HEK293 (cell line): ENCODE measurements around the gene COL1A2.

Experiments used
- CTCF ChIA-PET: fragments of 350-600 bp; formaldehyde crosslinking; extraction: SDS; loops from one replicate; lab custom pipeline; 2021; ENCODE audit warnings: antibody characterized with exemption; lab: Yijun Ruan, JAX
- POLR2A ChIA-PET: fragments of 300-600 bp; formaldehyde crosslinking; extraction: SDS; loops from one replicate; lab custom pipeline; 2020; ENCODE audit warnings: antibody characterized with exemption, inconsistent platforms; lab: Yijun Ruan, JAX
- H3K27ac ChIP-seq: fragments of 200-500 bp; sonication (Bioruptor generic); 2 replicates; pipeline ENCODE4 v1.5.1; 2014; ENCODE audit warnings: low read depth, low read length, control low read depth, inconsistent platforms; ENCODE audit errors: extremely low read depth
- H3K36me3 ChIP-seq, 2 experiments: fragments of 200-500 bp in 1 of 2; sonication (Bioruptor generic) in 1 of 2; 1 replicate in 1 of 2; 2 replicates in 1 of 2; pipeline ENCODE4 v1.5.1; 2014 to 2017; ENCODE audit warnings: inconsistent platforms in 2 of 2, low read length in 2 of 2; ENCODE audit not compliant: control insufficient read depth in 2 of 2, insufficient read depth in 1 of 2
- H3K4me1 ChIP-seq: fragments of 200-500 bp; sonication (Bioruptor generic); 2 replicates; pipeline ENCODE4 v1.5.1; 2014; ENCODE audit warnings: mild to moderate bottlenecking, low read length, inconsistent platforms; ENCODE audit not compliant: control insufficient read depth, insufficient read depth
- H3K4me3 ChIP-seq: 2 replicates; pipeline ENCODE4 v1.5.1; 2011; ENCODE audit warnings: low read depth, mild to moderate bottlenecking, control low read depth, low read length, moderate library complexity
- H3K9me3 ChIP-seq: fragments of 200-500 bp; sonication (Bioruptor generic); 2 replicates; pipeline ENCODE4 v1.5.1; 2014; ENCODE audit warnings: low read depth, low read length, inconsistent platforms; ENCODE audit not compliant: control insufficient read depth, insufficient read depth
- KLF7 ChIP-seq: fragments of 450-650 bp; formaldehyde crosslinking; IDR thresholded peaks from 2 replicates; pipeline ENCODE4 v1.5.1; 2016; ENCODE audit warnings: missing biosample characterization, missing genetic modification characterization, borderline replicate concordance
- OSR2 ChIP-seq: fragments of 450-650 bp; formaldehyde crosslinking; IDR thresholded peaks from 2 replicates; pipeline ENCODE4 v1.5.1; 2016; ENCODE audit warnings: missing biosample characterization, missing genetic modification characterization
- ZBTB48 ChIP-seq: fragments of 450-650 bp; formaldehyde crosslinking; IDR thresholded peaks from 2 replicates; pipeline ENCODE4 v1.5.1; 2016; ENCODE audit warnings: missing biosample characterization, missing genetic modification characterization
- ZNF16 ChIP-seq: fragments of 450-650 bp; formaldehyde crosslinking; IDR thresholded peaks from 2 replicates; pipeline ENCODE4 v1.5.1; 2016; ENCODE audit warnings: low read depth, missing biosample characterization, missing genetic modification characterization
- ZNF214 ChIP-seq: fragments of 450-650 bp; formaldehyde crosslinking; IDR thresholded peaks from 2 replicates; pipeline ENCODE4 v1.5.1; 2017; ENCODE audit warnings: missing biosample characterization, mild to moderate bottlenecking, missing genetic modification characterization, borderline replicate concordance
- ZNF223 ChIP-seq: fragments of 450-650 bp; formaldehyde crosslinking; IDR thresholded peaks from 2 replicates; pipeline ENCODE4 v1.5.1; 2016; ENCODE audit warnings: missing biosample characterization, missing genetic modification characterization
- ZNF292 ChIP-seq: fragments of 450-650 bp; formaldehyde crosslinking; IDR thresholded peaks from 2 replicates; pipeline ENCODE4 v1.5.1; 2016; ENCODE audit warnings: low read depth, missing biosample characterization, missing genetic modification characterization, borderline replicate concordance
- ZNF48 ChIP-seq: fragments of 450-650 bp; formaldehyde crosslinking; IDR thresholded peaks from 2 replicates; pipeline ENCODE4 v1.5.1; 2016; ENCODE audit warnings: missing biosample characterization, missing genetic modification characterization
- ZNF529 ChIP-seq: fragments of 450-650 bp; formaldehyde crosslinking; IDR thresholded peaks from 2 replicates; pipeline ENCODE4 v1.5.1; 2017; ENCODE audit warnings: missing genetic modification characterization, missing biosample characterization; ENCODE audit not compliant: insufficient replicate concordance
- ZNF530 ChIP-seq: fragments of 450-650 bp; formaldehyde crosslinking; IDR thresholded peaks from 2 replicates; pipeline ENCODE4 v1.5.1; 2016; ENCODE audit warnings: low read depth, missing biosample characterization, missing genetic modification characterization
- ZNF837 ChIP-seq: fragments of 450-650 bp; formaldehyde crosslinking; IDR thresholded peaks from 2 replicates; pipeline ENCODE4 v1.5.1; 2016; ENCODE audit warnings: missing biosample characterization, missing genetic modification characterization
- ZXDB ChIP-seq: fragments of 450-650 bp; formaldehyde crosslinking; IDR thresholded peaks from 2 replicates; pipeline ENCODE4 v1.5.1; 2016; ENCODE audit warnings: missing biosample characterization, missing genetic modification characterization
- TF ChIP-seq, protein P1 (sequence below): fragments of 450-650 bp; formaldehyde crosslinking; IDR thresholded peaks from 2 replicates; pipeline ENCODE4 v1.5.1; 2016; ENCODE audit warnings: missing biosample characterization, missing genetic modification characterization
- TF ChIP-seq, protein P2 (sequence below): fragments of 450-650 bp; formaldehyde crosslinking; IDR thresholded peaks from 2 replicates; pipeline ENCODE4 v1.5.1; 2016; ENCODE audit warnings: missing biosample characterization, missing genetic modification characterization
- TF ChIP-seq, protein P3 (sequence below): fragments of 450-650 bp; formaldehyde crosslinking; IDR thresholded peaks from 2 replicates; pipeline ENCODE4 v1.5.1; 2017; ENCODE audit warnings: missing biosample characterization, missing genetic modification characterization
- TF ChIP-seq, protein P4 (sequence below): fragments of 450-650 bp; formaldehyde crosslinking; IDR thresholded peaks from 2 replicates; pipeline ENCODE4 v1.5.1; 2016; ENCODE audit warnings: missing biosample characterization, missing genetic modification characterization, low read depth
- TF ChIP-seq, protein P5 (sequence below): fragments of 450-650 bp; formaldehyde crosslinking; IDR thresholded peaks from 2 replicates; pipeline ENCODE4 v1.5.1; 2017; ENCODE audit warnings: missing biosample characterization, missing genetic modification characterization

The COL1A2 gene

DNA sequence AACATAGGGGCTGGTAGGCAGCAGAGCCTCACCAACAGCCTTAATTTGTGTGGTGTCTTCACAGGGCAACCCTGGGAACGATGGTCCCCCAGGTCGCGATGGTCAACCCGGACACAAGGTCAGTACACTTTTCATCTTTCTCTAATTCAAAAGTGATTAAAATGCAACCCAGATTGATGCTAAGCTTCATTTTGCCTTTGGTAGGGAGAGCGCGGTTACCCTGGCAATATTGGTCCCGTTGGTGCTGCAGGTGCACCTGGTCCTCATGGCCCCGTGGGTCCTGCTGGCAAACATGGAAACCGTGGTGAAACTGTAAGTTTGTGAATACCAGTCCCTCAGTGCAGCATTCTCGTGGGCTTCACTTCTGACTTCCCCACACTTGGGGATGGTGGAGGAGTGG is 30.9 kb downstream of the COL1A2 start:
- H3K4me1 ChIP-seq = no peaks in the 10 kb centered on the region
- no peak overlapping the region for H3K4me3 ChIP-seq
- no peak overlapping the region for H3K27ac ChIP-seq
- no peaks in the 10 kb centered on the region for H3K36me3 ChIP-seq
- ChIA-PET CTCF (interaction anchor here (0.5 to 1.5 kb wide), 3 partner anchors 10 to 13 kb away, joined by 3 to 8 read pairs (median 4); no protein-coding TSS in a partner anchor), POLR2A (no interaction called here)
- H3K9me3 ChIP-seq = no peaks in the 10 kb centered on the region
- no peak for TF ChIP-seq ZXDB (tag by site-specific recombination)
- TF ChIP-seq ZNF530 (tag by site-specific recombination) = no peak
- TF ChIP-seq, protein P1, sequence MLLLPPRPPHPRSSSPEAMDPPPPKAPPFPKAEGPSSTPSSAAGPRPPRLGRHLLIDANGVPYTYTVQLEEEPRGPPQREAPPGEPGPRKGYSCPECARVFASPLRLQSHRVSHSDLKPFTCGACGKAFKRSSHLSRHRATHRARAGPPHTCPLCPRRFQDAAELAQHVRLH = no peak
- TF ChIP-seq, all 188 proteins: peak for 0

DNA sequence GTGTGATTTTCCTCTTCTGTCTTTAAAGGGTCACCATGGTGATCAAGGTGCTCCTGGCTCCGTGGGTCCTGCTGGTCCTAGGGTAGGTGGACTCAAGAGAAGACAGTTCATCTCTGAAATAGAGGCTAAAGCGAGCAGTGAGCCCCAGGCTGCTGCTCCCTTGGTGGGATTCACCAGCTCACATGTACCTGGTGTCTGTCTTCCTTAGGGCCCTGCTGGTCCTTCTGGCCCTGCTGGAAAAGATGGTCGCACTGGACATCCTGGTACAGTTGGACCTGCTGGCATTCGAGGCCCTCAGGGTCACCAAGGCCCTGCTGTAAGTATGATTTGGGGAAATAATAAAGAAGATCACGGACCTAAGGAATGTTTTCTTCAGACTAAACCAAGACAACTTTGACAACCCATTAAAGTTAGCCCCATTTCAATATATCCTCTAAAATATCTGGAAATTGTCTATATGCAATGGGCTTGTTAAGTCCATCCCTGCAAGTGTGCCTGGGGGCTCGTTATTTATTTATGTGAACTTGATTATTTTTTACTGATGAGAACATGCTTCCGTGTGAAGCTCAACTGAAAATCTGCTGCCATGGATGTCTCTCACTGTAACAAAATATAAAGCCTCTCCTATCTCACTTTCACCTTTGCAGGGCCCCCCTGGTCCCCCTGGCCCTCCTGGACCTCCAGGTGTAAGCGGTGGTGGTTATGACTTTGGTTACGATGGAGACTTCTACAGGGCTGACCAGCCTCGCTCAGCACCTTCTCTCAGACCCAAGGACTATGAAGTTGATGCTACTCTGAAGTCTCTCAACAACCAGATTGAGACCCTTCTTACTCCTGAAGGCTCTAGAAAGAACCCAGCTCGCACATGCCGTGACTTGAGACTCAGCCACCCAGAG is 32.5 kb downstream of the COL1A2 start:
- no peaks in the 10 kb centered on the region for H3K36me3 ChIP-seq
- ChIA-PET CTCF (interaction anchor here (1.5 to 1.9 kb wide), 2 partner anchors 8 to 139 kb away, joined by 7 to 8 read pairs; no protein-coding TSS in a partner anchor), POLR2A (no interaction called here)

More for the DNA sequence above, 32.5 kb downstream of the COL1A2 start:
- Histone ChIP-seq H3K9me3 (no peaks in the 10 kb centered on the region), H3K4me3 (no peak overlapping the region), H3K27ac (no peak overlapping the region), H3K4me1 (no peaks in the 10 kb centered on the region)
- TF ChIP-seq ZNF529 (tag by site-specific recombination) (no peak), ZBTB48 (no peak), KLF7 (tag by site-specific recombination) (no peak), OSR2 (no peak), ZNF837 (tag by site-specific recombination) (no peak), ZNF223 (tag by site-specific recombination) (no peak), ZNF16 (tag by site-specific recombination) (no peak), ZNF214 (tag by site-specific recombination) (no peak), ZNF48 (tag by site-specific recombination) (no peak), ZNF292 (tag by site-specific recombination) (no peak)
- TF ChIP-seq, protein P2, sequence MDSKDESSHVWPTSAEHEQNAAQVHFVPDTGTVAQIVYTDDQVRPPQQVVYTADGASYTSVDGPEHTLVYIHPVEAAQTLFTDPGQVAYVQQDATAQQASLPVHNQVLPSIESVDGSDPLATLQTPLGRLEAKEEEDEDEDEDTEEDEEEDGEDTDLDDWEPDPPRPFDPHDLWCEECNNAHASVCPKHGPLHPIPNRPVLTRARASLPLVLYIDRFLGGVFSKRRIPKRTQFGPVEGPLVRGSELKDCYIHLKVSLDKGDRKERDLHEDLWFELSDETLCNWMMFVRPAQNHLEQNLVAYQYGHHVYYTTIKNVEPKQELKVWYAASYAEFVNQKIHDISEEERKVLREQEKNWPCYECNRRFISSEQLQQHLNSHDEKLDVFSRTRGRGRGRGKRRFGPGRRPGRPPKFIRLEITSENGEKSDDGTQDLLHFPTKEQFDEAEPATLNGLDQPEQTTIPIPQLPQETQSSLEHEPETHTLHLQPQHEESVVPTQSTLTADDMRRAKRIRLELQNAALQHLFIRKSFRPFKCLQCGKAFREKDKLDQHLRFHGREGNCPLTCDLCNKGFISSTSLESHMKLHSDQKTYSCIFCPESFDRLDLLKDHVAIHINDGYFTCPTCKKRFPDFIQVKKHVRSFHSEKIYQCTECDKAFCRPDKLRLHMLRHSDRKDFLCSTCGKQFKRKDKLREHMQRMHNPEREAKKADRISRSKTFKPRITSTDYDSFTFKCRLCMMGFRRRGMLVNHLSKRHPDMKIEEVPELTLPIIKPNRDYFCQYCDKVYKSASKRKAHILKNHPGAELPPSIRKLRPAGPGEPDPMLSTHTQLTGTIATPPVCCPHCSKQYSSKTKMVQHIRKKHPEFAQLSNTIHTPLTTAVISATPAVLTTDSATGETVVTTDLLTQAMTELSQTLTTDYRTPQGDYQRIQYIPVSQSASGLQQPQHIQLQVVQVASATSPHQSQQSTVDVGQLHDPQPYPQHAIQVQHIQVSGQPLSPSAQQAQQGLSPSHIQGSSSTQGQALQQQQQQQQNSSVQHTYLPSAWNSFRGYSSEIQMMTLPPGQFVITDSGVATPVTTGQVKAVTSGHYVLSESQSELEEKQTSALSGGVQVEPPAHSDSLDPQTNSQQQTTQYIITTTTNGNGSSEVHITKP = no peak
- TF ChIP-seq, protein P3, sequence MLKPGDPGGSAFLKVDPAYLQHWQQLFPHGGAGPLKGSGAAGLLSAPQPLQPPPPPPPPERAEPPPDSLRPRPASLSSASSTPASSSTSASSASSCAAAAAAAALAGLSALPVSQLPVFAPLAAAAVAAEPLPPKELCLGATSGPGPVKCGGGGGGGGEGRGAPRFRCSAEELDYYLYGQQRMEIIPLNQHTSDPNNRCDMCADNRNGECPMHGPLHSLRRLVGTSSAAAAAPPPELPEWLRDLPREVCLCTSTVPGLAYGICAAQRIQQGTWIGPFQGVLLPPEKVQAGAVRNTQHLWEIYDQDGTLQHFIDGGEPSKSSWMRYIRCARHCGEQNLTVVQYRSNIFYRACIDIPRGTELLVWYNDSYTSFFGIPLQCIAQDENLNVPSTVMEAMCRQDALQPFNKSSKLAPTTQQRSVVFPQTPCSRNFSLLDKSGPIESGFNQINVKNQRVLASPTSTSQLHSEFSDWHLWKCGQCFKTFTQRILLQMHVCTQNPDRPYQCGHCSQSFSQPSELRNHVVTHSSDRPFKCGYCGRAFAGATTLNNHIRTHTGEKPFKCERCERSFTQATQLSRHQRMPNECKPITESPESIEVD (tag by site-specific recombination) = no peak
- TF ChIP-seq, protein P4, sequence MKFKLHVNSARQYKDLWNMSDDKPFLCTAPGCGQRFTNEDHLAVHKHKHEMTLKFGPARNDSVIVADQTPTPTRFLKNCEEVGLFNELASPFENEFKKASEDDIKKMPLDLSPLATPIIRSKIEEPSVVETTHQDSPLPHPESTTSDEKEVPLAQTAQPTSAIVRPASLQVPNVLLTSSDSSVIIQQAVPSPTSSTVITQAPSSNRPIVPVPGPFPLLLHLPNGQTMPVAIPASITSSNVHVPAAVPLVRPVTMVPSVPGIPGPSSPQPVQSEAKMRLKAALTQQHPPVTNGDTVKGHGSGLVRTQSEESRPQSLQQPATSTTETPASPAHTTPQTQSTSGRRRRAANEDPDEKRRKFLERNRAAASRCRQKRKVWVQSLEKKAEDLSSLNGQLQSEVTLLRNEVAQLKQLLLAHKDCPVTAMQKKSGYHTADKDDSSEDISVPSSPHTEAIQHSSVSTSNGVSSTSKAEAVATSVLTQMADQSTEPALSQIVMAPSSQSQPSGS = no peak
- TF ChIP-seq, protein P5, sequence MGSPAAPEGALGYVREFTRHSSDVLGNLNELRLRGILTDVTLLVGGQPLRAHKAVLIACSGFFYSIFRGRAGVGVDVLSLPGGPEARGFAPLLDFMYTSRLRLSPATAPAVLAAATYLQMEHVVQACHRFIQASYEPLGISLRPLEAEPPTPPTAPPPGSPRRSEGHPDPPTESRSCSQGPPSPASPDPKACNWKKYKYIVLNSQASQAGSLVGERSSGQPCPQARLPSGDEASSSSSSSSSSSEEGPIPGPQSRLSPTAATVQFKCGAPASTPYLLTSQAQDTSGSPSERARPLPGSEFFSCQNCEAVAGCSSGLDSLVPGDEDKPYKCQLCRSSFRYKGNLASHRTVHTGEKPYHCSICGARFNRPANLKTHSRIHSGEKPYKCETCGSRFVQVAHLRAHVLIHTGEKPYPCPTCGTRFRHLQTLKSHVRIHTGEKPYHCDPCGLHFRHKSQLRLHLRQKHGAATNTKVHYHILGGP (tag by site-specific recombination) = no peak
